HepG2 (cell line): ENCODE measurements around the gene HHATL. TPM values are rescaled to one million over a fixed set of nuclear protein-coding genes. Genes with fewer than 3 reads are reported as not detected.
A peak's percentile ranks its signal among the peaks of the same experiment; 100 is the strongest.

Experiments
- ATF1 ChIP-seq: IDR thresholded peaks from 2 replicates; pipeline ENCODE4 v1.6.1; 2016; ENCODE audit warnings: mild to moderate bottlenecking, control low read depth
- FOSL1 ChIP-seq: sonication (generic); formaldehyde crosslinking; IDR thresholded peaks from 2 replicates; pipeline ENCODE4 v1.9.0; 2021; ENCODE audit warnings: missing genetic modification reagents, borderline replicate concordance
- MBD4 ChIP-seq: IDR thresholded peaks from 2 replicates; pipeline ENCODE4 v1.6.1; 2012; ENCODE audit warnings: low read length, inconsistent platforms, borderline replicate concordance
- NCOA2 ChIP-seq: sonication (generic); formaldehyde crosslinking; IDR thresholded peaks from 2 replicates; pipeline ENCODE4 v1.8.0; 2022; ENCODE audit warnings: inconsistent platforms
- POGZ ChIP-seq: sonication (generic); formaldehyde crosslinking; IDR thresholded peaks from 2 replicates; pipeline ENCODE4 v1.4.0; 2020; ENCODE audit warnings: mild to moderate bottlenecking, missing genetic modification reagents
- SMAD9 ChIP-seq: sonication (generic); formaldehyde crosslinking; IDR thresholded peaks from 2 replicates; pipeline ENCODE4 v1.5.1; 2020; ENCODE audit warnings: mild to moderate bottlenecking, missing genetic modification reagents
- XRCC5 ChIP-seq: fragments of 200-400 bp; formaldehyde crosslinking; optimal IDR thresholded peaks from 2 replicates; pipeline ENCODE3; 2017; ENCODE audit warnings: mild to moderate bottlenecking, low read length
- ZMYM2 ChIP-seq: sonication (generic); formaldehyde crosslinking; IDR thresholded peaks from 2 replicates; pipeline ENCODE4 v1.8.0; 2022; ENCODE audit warnings: mild to moderate bottlenecking, missing genetic modification reagents
- ZNF333 ChIP-seq: sonication (generic); formaldehyde crosslinking; IDR thresholded peaks from 2 replicates; pipeline ENCODE4 v1.4.0; 2020; ENCODE audit warnings: mild to moderate bottlenecking, missing genetic modification reagents, borderline replicate concordance
- ZNF367 ChIP-seq: sonication (generic); formaldehyde crosslinking; IDR thresholded peaks from 2 replicates; pipeline ENCODE4 v1.4.0; 2020; ENCODE audit warnings: missing genetic modification reagents, borderline replicate concordance
- ZNF383 ChIP-seq: sonication (generic); formaldehyde crosslinking; IDR thresholded peaks from 2 replicates; pipeline ENCODE4 v1.4.0; 2020; ENCODE audit warnings: missing genetic modification reagents, mild to moderate bottlenecking, borderline replicate concordance
- ZNF510 ChIP-seq: sonication (generic); formaldehyde crosslinking; IDR thresholded peaks from 2 replicates; pipeline ENCODE4 v1.4.0; 2020; ENCODE audit warnings: low read depth, mild to moderate bottlenecking, missing genetic modification reagents
- ZNF660 ChIP-seq: sonication (generic); formaldehyde crosslinking; IDR thresholded peaks from 2 replicates; pipeline ENCODE4 v1.5.1; 2020; ENCODE audit warnings: mild to moderate bottlenecking, low read depth, missing genetic modification reagents, borderline replicate concordance
- ZNF670 ChIP-seq: sonication (generic); formaldehyde crosslinking; IDR thresholded peaks from 2 replicates; pipeline ENCODE4 v1.8.0; 2022; ENCODE audit warnings: mild to moderate bottlenecking, missing genetic modification reagents, borderline replicate concordance
- ZSCAN29 ChIP-seq: sonication (generic); formaldehyde crosslinking; conservative IDR thresholded peaks from 2 replicates; pipeline ENCODE4 v1.4.0; 2020; ENCODE audit warnings: mild to moderate bottlenecking, missing genetic modification reagents
- polyA plus RNA-seq, 8 experiments: library from polyadenylated mRNA; depleted of rRNA in 3 of 8; stranded (reverse) in 7 of 8; unstranded in 1 of 8; fragments of >200 nt; fragmentation: Illumina TruSeq in 4 of 8; extraction: Trizol in 4 of 8; gene quantifications; 2 replicates each; pipeline versions ENCODE4 v1.2.1 to v1.2.3, GENCODE V29; 2011 to 2016; ENCODE audit warnings: low read depth in 4 of 8, missing spikeins in 1 of 8, mixed read lengths in 1 of 8; ENCODE audit not compliant: insufficient read depth in 1 of 8
- total RNA-seq, 5 experiments: library from RNA; depleted of rRNA; stranded (reverse); fragments of >200 nt; fragmentation: Illumina TruSeq; extraction: Trizol; gene quantifications; 2 replicates each; pipeline ENCODE4 v1.2.3, GENCODE V29; 2016; ENCODE audit warnings: low read depth in 1 of 5
- TF ChIP-seq, protein P1 (sequence below): sonication (generic); formaldehyde crosslinking; IDR thresholded peaks from 2 replicates; pipeline ENCODE4 v1.8.0; 2022; ENCODE audit warnings: mild to moderate bottlenecking, missing genetic modification reagents; ENCODE audit not compliant: insufficient replicate concordance
- TF ChIP-seq, protein P2 (sequence below), 2 experiments: sonication (generic) in 1 of 2; formaldehyde crosslinking in 1 of 2; IDR thresholded peaks; 2 replicates each; pipeline versions ENCODE4 v1.4.0 to v1.6.1; 2018 to 2020; ENCODE audit warnings: missing genetic modification reagents in 2 of 2, borderline replicate concordance in 1 of 2, low read depth in 1 of 2, mild to moderate bottlenecking in 1 of 2, missing biosample characterization in 1 of 2
- TF ChIP-seq, protein P3 (sequence below): sonication (generic); formaldehyde crosslinking; IDR thresholded peaks from 2 replicates; pipeline ENCODE4 v1.4.0; 2020; ENCODE audit warnings: missing genetic modification reagents
- TF ChIP-seq, protein P4 (sequence below): sonication (generic); formaldehyde crosslinking; IDR thresholded peaks from 2 replicates; pipeline ENCODE4 v1.4.0; 2020; ENCODE audit warnings: missing genetic modification reagents
- TF ChIP-seq, protein P5 (sequence below): IDR thresholded peaks from 2 replicates; pipeline ENCODE4 v1.6.1; 2016; ENCODE audit warnings: missing compliant biosample characterization, missing genetic modification reagents, borderline replicate concordance

The HHATL gene
- total and polyA plus RNA-seq, 2 of the 13 experiments (the other 11 are each of a cell fraction or from before 2014, with no cell fraction given), result 0.26 TPM; not detected in 1

DNA sequence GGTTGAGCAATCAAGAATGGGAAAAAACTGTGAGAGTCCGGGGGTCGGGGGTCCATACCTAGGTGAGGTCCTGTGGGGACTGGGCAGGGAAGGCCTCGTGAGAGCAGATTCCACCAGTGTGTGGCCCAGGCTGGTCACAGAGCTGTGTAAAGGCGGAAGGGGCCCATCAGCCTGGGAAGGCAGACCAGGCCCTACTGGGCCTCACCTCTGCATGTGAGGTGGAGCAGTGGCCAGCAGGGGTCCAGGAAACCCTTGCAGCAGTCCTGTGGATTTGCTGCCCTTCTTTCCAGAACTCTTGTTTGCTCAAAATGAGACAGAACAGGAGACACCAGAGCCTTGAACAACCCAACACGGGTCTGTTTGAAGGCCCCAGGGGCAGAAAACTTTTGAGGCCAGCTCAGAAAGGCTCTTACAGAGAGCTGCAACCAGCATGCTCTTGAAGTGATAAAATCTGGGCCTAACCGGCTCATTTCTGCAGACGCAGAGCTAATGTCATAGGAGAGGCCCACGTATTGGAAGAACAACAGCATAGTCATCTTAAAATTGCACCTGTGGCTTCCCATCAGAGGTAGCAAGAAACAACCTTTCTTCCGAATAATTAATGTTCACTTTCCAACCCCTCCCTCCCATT is 30.3 kb upstream of the HHATL start (continued):
- TF ChIP-seq MBD4, result no peak
- no peak for TF ChIP-seq SMAD9 (CRISPR knock-in tag)
- TF ChIP-seq, protein P1, sequence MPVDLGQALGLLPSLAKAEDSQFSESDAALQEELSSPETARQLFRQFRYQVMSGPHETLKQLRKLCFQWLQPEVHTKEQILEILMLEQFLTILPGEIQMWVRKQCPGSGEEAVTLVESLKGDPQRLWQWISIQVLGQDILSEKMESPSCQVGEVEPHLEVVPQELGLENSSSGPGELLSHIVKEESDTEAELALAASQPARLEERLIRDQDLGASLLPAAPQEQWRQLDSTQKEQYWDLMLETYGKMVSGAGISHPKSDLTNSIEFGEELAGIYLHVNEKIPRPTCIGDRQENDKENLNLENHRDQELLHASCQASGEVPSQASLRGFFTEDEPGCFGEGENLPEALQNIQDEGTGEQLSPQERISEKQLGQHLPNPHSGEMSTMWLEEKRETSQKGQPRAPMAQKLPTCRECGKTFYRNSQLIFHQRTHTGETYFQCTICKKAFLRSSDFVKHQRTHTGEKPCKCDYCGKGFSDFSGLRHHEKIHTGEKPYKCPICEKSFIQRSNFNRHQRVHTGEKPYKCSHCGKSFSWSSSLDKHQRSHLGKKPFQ (CRISPR knock-in tag), result no peak
- TF ChIP-seq, protein P2, sequence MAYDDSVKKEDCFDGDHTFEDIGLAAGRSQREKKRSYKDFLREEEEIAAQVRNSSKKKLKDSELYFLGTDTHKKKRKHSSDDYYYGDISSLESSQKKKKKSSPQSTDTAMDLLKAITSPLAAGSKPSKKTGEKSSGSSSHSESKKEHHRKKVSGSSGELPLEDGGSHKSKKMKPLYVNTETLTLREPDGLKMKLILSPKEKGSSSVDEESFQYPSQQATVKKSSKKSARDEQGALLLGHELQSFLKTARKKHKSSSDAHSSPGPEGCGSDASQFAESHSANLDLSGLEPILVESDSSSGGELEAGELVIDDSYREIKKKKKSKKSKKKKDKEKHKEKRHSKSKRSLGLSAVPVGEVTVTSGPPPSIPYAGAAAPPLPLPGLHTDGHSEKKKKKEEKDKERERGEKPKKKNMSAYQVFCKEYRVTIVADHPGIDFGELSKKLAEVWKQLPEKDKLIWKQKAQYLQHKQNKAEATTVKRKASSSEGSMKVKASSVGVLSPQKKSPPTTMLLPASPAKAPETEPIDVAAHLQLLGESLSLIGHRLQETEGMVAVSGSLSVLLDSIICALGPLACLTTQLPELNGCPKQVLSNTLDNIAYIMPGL (CRISPR knock-in tag; IDR thresholded peaks at IDR 0.05; ENCODE audit: borderline replicate concordance in 1 of 2, low read depth in 1 of 2), result peak in 1 of 2 experiments; percentile 72; a peak in 3 of 4 replicates
- no peak for TF ChIP-seq ATF1
- TF ChIP-seq POGZ (CRISPR knock-in tag), result no peak; the same call in 1 of the 2 replicates
- no peak for TF ChIP-seq ZNF510 (CRISPR knock-in tag)
- no peak for TF ChIP-seq ZNF670 (CRISPR knock-in tag)
- no peak for TF ChIP-seq XRCC5
- TF ChIP-seq, protein P3, sequence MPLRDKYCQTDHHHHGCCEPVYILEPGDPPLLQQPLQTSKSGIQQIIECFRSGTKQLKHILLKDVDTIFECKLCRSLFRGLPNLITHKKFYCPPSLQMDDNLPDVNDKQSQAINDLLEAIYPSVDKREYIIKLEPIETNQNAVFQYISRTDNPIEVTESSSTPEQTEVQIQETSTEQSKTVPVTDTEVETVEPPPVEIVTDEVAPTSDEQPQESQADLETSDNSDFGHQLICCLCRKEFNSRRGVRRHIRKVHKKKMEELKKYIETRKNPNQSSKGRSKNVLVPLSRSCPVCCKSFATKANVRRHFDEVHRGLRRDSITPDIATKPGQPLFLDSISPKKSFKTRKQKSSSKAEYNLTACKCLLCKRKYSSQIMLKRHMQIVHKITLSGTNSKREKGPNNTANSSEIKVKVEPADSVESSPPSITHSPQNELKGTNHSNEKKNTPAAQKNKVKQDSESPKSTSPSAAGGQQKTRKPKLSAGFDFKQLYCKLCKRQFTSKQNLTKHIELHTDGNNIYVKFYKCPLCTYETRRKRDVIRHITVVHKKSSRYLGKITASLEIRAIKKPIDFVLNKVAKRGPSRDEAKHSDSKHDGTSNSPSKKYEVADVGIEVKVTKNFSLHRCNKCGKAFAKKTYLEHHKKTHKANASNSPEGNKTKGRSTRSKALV (CRISPR knock-in tag), result no peak
- no peak for TF ChIP-seq ZNF367 (CRISPR knock-in tag)
- TF ChIP-seq ZNF660 (CRISPR knock-in tag), result no peak
- TF ChIP-seq ZMYM2 (CRISPR knock-in tag), result 0 out of 2 replicates have a peak, but pooled peaks have one; percentile 32
- no peak for TF ChIP-seq ZSCAN29
- TF ChIP-seq ZNF333 (CRISPR knock-in tag), result no peak
- TF ChIP-seq ZNF383 (CRISPR knock-in tag), result no peak
- TF ChIP-seq, protein P4, sequence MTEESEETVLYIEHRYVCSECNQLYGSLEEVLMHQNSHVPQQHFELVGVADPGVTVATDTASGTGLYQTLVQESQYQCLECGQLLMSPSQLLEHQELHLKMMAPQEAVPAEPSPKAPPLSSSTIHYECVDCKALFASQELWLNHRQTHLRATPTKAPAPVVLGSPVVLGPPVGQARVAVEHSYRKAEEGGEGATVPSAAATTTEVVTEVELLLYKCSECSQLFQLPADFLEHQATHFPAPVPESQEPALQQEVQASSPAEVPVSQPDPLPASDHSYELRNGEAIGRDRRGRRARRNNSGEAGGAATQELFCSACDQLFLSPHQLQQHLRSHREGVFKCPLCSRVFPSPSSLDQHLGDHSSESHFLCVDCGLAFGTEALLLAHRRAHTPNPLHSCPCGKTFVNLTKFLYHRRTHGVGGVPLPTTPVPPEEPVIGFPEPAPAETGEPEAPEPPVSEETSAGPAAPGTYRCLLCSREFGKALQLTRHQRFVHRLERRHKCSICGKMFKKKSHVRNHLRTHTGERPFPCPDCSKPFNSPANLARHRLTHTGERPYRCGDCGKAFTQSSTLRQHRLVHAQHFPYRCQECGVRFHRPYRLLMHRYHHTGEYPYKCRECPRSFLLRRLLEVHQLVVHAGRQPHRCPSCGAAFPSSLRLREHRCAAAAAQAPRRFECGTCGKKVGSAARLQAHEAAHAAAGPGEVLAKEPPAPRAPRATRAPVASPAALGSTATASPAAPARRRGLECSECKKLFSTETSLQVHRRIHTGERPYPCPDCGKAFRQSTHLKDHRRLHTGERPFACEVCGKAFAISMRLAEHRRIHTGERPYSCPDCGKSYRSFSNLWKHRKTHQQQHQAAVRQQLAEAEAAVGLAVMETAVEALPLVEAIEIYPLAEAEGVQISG (CRISPR knock-in tag), result peak; percentile 18; the same call in 1 of the 2 replicates
- TF ChIP-seq NCOA2 (CRISPR knock-in tag), result no peak
- no peak for TF ChIP-seq FOSL1 (CRISPR knock-in tag)
- TF ChIP-seq, protein P5, sequence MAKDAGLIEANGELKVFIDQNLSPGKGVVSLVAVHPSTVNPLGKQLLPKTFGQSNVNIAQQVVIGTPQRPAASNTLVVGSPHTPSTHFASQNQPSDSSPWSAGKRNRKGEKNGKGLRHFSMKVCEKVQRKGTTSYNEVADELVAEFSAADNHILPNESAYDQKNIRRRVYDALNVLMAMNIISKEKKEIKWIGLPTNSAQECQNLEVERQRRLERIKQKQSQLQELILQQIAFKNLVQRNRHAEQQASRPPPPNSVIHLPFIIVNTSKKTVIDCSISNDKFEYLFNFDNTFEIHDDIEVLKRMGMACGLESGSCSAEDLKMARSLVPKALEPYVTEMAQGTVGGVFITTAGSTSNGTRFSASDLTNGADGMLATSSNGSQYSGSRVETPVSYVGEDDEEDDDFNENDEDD (CRISPR knock-in tag), result peak; percentile 11; the same call in 1 of the 2 replicates
